Endothelial cell (in vitro differentiated cells): ENCODE results near the gene C16orf92. TPM values are rescaled to one million over a fixed set of nuclear protein-coding genes. Genes with fewer than 3 reads are reported as not detected.

Experiments used
- DNase-seq: peaks from one replicate; pipeline ENCODE4 v3.0.0; 2021; ENCODE audit warnings: low spot score
- H3K27ac Mint-ChIP-seq: one replicate; pipeline ENCODE4 v1.8.0; 2021; ENCODE audit warnings: mixed read lengths, inconsistent platforms; ENCODE audit not compliant: unreplicated experiment
- H3K27me3 Mint-ChIP-seq: one replicate; pipeline ENCODE4 v1.8.0; 2021; ENCODE audit warnings: mild to moderate bottlenecking, moderate library complexity, mixed read lengths, inconsistent platforms; ENCODE audit not compliant: unreplicated experiment
- H3K36me3 Mint-ChIP-seq: one replicate; pipeline ENCODE4 v1.8.0; 2021; ENCODE audit warnings: mild to moderate bottlenecking, low read depth, mixed read lengths, inconsistent platforms; ENCODE audit not compliant: unreplicated experiment
- H3K4me1 Mint-ChIP-seq: one replicate; pipeline ENCODE4 v1.8.0; 2021; ENCODE audit warnings: mild to moderate bottlenecking, mixed read lengths, inconsistent platforms; ENCODE audit not compliant: unreplicated experiment
- H3K4me3 Mint-ChIP-seq: one replicate; pipeline ENCODE4 v1.8.0; 2021; ENCODE audit warnings: mild to moderate bottlenecking, mixed read lengths, inconsistent platforms; ENCODE audit not compliant: unreplicated experiment
- H3K9me3 Mint-ChIP-seq: one replicate; pipeline ENCODE4 v1.8.0; 2021; ENCODE audit warnings: mixed read lengths, inconsistent platforms; ENCODE audit not compliant: unreplicated experiment
- total RNA-seq: library from RNA; stranded (reverse); fragmentation: NEBNext Ultra II Directional; extraction: Animal tissue kit (Norgen Biotek cat#: 25700); gene quantifications from one replicate; pipeline ENCODE4 v1.2.1, GENCODE V29; 2021; ENCODE audit not compliant: unreplicated experiment
- TF ChIP-seq, protein P1 (sequence below): fragments of 200-600 bp; sonication (generic); IDR thresholded peaks from one replicate; pipeline ENCODE4 v1.5.0; 2021; ENCODE audit warnings: antibody characterized with exemption; ENCODE audit not compliant: unreplicated experiment

C16orf92 gene
- total RNA-seq, 1 donor from 2014 or later = not detected

DNA sequence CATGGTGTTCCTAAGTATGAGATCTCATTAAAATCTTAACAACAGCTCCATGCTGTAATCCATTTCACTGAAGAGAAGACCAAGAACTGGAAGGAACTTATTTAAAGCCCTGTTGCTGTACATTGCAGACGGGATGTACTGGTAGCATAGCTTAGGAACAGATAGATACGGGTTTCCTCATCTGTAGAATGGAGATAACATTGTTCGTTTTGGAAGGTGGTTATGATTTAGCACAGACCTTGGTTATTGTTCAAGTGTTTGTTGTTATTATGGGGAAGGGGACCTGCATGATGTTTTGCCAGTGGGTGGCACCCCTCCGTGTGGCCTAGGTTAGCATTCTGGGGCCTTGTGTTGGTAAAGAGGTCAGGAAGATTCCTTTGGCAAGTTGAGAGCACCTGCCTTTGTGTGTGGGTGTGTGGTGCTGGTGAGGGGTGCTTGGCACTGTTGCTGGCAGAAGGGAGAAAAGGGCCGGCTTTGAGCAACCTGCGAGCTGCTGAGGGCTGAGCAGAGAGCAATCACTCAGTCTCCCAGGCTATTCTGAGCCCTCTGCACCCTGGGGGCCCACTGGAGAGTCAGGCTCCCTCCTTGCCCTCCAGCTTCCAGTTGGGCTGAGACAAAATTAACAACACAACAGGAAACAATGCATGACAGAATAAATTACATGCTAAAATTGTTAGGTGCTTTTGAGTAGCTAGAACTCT is 47.0 kb upstream of the C16orf92 start:
- H3K4me3 Mint-ChIP-seq = peak overlapping the region; percentile 96
- peaks cover 69% of the 10 kb centered on the region for H3K4me1 Mint-ChIP-seq
- TF ChIP-seq, protein P1, sequence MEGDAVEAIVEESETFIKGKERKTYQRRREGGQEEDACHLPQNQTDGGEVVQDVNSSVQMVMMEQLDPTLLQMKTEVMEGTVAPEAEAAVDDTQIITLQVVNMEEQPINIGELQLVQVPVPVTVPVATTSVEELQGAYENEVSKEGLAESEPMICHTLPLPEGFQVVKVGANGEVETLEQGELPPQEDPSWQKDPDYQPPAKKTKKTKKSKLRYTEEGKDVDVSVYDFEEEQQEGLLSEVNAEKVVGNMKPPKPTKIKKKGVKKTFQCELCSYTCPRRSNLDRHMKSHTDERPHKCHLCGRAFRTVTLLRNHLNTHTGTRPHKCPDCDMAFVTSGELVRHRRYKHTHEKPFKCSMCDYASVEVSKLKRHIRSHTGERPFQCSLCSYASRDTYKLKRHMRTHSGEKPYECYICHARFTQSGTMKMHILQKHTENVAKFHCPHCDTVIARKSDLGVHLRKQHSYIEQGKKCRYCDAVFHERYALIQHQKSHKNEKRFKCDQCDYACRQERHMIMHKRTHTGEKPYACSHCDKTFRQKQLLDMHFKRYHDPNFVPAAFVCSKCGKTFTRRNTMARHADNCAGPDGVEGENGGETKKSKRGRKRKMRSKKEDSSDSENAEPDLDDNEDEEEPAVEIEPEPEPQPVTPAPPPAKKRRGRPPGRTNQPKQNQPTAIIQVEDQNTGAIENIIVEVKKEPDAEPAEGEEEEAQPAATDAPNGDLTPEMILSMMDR = no peak
- H3K27me3 Mint-ChIP-seq = peaks cover 27% of the 10 kb centered on the region
- no peaks in the 10 kb centered on the region for H3K9me3 Mint-ChIP-seq
- DNase-seq = no peak
- peaks cover 59% of the 10 kb centered on the region for H3K36me3 Mint-ChIP-seq
- peak overlapping the region; percentile 99 for H3K27ac Mint-ChIP-seq

DNA sequence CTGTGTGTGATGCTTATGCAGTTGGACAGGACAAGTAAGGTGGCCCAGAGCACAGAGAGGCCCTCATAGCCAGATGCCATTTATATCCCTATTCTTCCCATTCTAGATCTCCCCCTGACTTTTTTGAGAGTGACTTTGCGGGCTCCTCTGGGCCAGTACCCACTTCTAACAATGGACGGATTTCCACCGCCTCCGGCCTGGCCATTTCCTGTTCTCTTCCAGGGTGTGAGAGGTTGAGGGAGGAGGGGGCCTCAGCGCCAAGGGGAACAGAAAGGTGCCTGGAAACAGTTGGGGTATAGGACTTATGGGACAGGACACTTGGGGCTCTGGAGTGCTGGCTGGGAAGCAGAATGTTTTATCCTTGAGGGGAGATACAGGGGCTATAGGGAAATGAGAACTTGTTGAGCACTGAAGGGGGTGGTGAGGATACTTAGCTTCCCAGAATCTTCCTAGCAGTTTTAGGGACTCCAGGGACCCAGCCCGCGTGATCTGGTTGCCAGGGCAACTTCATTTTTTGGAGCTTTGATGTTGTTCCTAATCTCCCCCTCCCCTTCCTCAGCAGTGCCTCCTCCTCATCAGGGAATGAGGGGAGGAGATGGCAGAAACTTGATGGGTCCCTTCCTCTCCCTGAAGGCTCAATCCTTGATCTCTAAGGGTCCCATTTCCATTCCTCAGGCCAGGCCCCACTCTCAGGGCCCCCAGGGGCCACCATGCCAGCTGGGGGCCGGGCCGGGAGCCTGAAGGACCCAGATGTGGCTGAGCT is 45.8 kb upstream of the C16orf92 start:
- peaks cover 72% of the 10 kb centered on the region for H3K4me1 Mint-ChIP-seq
- H3K4me3 Mint-ChIP-seq = peak overlapping the region; percentile 96
- H3K27me3 Mint-ChIP-seq = peaks cover 28% of the 10 kb centered on the region
- H3K36me3 Mint-ChIP-seq = peaks cover 55% of the 10 kb centered on the region
- H3K27ac Mint-ChIP-seq = peak overlapping the region; percentile 99
- TF ChIP-seq, protein P1 = no peak
- peak; percentile 68 for DNase-seq
- H3K9me3 Mint-ChIP-seq = no peaks in the 10 kb centered on the region

DNA sequence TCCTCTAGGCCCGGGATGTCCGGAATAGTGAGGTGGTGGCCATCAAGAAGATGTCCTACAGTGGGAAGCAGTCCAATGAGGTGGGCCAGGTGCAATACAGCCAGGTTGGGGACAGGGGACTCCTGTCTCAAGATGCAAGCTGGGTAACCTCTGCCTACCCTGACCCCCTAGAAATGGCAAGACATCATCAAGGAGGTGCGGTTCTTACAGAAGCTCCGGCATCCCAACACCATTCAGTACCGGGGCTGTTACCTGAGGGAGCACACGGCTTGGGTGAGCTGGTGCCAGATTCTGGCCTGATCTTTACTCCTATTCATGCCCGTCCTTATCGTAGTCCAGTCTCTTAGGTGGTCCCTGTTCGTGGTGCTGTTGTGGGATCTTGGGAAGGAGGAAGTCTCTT is 44.9 kb upstream of the C16orf92 start:
- peaks cover 69% of the 10 kb centered on the region for H3K4me1 Mint-ChIP-seq
- TF ChIP-seq, protein P1 = no peak
- peak overlapping the region; percentile 96 for H3K4me3 Mint-ChIP-seq
- H3K36me3 Mint-ChIP-seq = peaks cover 56% of the 10 kb centered on the region
- H3K27me3 Mint-ChIP-seq = peaks cover 26% of the 10 kb centered on the region
- no peaks in the 10 kb centered on the region for H3K9me3 Mint-ChIP-seq
- H3K27ac Mint-ChIP-seq = peak overlapping the region; percentile 99
- DNase-seq = no peak

DNA sequence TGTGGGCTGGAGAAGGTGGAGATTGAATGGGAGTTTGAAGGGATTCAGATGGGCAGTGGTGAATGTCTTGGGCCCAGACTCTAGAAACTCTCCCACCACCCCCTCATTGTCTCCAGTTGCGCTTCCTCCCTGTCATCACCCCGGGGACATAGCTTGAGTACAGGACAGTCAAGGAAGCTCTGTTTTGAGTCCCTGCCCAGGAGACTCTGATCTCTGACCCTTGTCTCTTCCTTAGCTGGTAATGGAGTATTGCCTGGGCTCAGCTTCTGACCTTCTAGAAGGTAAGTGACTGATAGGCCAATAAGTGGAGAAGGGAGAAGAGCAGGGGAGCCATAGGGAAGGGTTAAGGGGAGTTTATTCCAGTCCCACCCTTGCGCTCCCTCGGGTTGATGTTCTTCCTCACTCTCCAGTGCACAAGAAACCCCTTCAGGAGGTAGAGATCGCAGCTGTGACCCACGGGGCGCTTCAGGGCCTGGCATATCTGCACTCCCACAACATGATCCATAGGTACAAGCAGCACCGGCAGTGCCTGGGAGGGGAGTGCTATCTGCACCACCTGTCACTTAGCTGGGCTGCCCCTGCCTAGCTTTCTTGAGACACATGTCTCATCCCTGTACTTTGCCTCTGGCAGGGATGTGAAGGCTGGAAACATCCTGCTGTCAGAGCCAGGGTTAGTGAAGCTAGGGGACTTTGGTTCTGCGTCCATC is 44.3 kb upstream of the C16orf92 start:
- Mint-ChIP-seq H3K36me3 (peaks cover 58% of the 10 kb centered on the region), H3K4me3 (peak overlapping the region; percentile 96), H3K27me3 (peaks cover 26% of the 10 kb centered on the region), H3K9me3 (no peaks in the 10 kb centered on the region), H3K27ac (peak overlapping the region; percentile 99), H3K4me1 (peaks cover 72% of the 10 kb centered on the region)
- DNase-seq = no peak
- TF ChIP-seq, protein P1 = no peak
